DMS153 (cell line): ENCODE results near the gene FFAR4.
A peak's percentile ranks its signal among the peaks of the same experiment; 100 is the strongest.
"Not testable (repeated sequence)": the region's sequence is repeated elsewhere in the genome, so short reads cannot be mapped to it uniquely, and the experiment has no call there.

ENCODE experiments used
- DNase-seq: peaks from one replicate; lab custom pipeline; 2025; lab: John Stamatoyannopoulos, UW

FFAR4 gene

GRCh38 chr10:93566435-93567276 is at the start of gene FFAR4:
TSS of gene FFAR4 (plus strand) at chr10:93566665. CDS start at chr10:93566721, 56 bp downstream.
- DNase-seq = peak; percentile 38

GRCh38 chr10:93518531-93518930 is 47.9 kb upstream of the FFAR4 start:
- DNase-seq = no peak

- no peak for DNase-seq
Observed at GRCh38 chr10:93535293-93535692, 31.2 kb upstream of the FFAR4 start.

- not testable (repeated sequence) for DNase-seq
Observed at GRCh38 chr10:93540871-93541270, 25.6 kb upstream of the FFAR4 start.

GRCh38 chr10:93541402-93542357 is 24.8 kb upstream of the FFAR4 start:
- DNase-seq = no peak

GRCh38 chr10:93542358-93542791 is 24.1 kb upstream of the FFAR4 start:
- DNase-seq = peak; percentile 70

GRCh38 chr10:93546995-93547394 is 19.5 kb upstream of the FFAR4 start:
- not testable (repeated sequence) for DNase-seq

GRCh38 chr10:93547522-93547921 is 18.9 kb upstream of the FFAR4 start:
- no peak for DNase-seq

- DNase-seq = no peak
Observed at GRCh38 chr10:93548376-93549071, 17.9 kb upstream of the FFAR4 start.

- DNase-seq = no peak
Observed at GRCh38 chr10:93550606-93551005, 15.9 kb upstream of the FFAR4 start.

- DNase-seq = no peak
Observed at GRCh38 chr10:93552780-93553179, 13.7 kb upstream of the FFAR4 start.

GRCh38 chr10:93553482-93554315 is 12.8 kb upstream of the FFAR4 start:
- no peak for DNase-seq

- DNase-seq = no peak
Observed at GRCh38 chr10:93554316-93554663, 12.2 kb upstream of the FFAR4 start.

GRCh38 chr10:93554760-93555432 is 11.6 kb upstream of the FFAR4 start:
- DNase-seq = peak; percentile 65

- DNase-seq = no peak
Observed at GRCh38 chr10:93559490-93559889, 7.0 kb upstream of the FFAR4 start.

GRCh38 chr10:93560541-93560940 is 5.9 kb upstream of the FFAR4 start:
- no peak for DNase-seq

GRCh38 chr10:93565446-93565845 is 1.0 kb upstream of the FFAR4 start:
- no peak for DNase-seq

- no peak for DNase-seq
Observed at GRCh38 chr10:93567277-93568104, 1.0 kb downstream of the FFAR4 start.

GRCh38 chr10:93568105-93568390 is 1.6 kb downstream of the FFAR4 start:
- DNase-seq = no peak

GRCh38 chr10:93570383-93570782 is 3.9 kb downstream of the FFAR4 start:
- DNase-seq = no peak
